ENCODE measurements around the gene KLHL14.

GRCh38 chr18:32714571-32715148 is 58.2 kb downstream of the KLHL14 start:
- TF ChIP-seq CTCF (IDR thresholded peaks at IDR 0.05) = peak in 1 of 3 donors; percentile 34
- TF ChIP-seq EP300 (IDR thresholded peaks at IDR 0.05) = no peak
- TF ChIP-seq POLR2A (IDR thresholded peaks at IDR 0.05) = no peak

Measured in ovary (tissue), 3 donors.